NCI-H2081 (cell line): ENCODE results near the gene UBL4A.

Experiments
- DNase-seq, 2 experiments: peaks; one replicate each; lab custom pipeline; 2025; lab: John Stamatoyannopoulos, UW

The UBL4A gene

DNA sequence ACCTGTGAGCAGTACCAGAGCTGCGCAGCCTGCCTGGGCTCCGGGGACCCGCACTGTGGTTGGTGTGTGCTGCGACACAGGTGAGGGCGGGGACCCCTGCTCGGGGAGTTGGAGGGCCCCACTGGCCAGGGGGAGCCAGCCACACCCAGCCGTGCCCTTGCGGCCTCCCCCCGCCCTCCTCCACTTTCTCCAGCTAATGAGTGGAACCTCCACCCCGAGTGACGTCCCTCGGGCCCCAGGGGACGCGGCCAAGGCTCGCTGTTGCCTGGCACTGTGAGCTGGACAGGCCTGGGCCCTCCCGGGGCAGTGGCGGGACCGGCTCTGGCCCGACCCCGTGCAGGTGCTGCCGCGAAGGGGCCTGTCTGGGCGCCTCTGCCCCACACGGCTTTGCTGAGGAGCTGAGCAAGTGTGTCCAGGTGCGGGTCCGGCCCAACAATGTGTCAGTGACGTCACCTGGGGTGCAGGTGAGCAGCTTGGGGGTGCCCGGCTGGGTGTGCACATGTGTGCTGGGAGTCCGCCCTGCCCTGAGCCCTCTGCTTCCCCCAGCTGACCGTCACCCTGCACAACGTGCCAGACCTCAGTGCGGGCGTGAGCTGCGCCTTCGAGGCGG, 22.7 kb downstream of the UBL4A start:
- no peak for DNase-seq

DNA sequence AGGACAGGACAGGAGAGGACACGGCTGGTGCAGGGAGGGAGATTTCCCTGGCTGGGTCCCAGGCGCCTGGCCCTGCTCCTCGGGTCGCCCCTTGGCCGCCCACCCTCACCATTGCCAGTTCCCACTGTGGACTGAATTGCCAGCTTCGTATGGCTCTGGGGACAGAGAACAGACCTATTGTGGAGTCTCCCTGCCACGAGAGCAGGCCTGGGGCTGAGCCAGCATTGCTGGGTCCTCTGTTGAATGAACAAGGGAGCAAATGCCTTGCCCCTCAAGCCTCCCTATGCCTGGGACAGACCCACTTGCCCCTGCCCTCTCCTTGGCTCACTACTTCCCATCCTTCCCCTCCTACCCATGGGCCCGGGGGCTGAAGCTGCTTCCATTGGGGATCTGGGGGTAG, 24.0 kb downstream of the UBL4A start:
- DNase-seq = no peak

DNA sequence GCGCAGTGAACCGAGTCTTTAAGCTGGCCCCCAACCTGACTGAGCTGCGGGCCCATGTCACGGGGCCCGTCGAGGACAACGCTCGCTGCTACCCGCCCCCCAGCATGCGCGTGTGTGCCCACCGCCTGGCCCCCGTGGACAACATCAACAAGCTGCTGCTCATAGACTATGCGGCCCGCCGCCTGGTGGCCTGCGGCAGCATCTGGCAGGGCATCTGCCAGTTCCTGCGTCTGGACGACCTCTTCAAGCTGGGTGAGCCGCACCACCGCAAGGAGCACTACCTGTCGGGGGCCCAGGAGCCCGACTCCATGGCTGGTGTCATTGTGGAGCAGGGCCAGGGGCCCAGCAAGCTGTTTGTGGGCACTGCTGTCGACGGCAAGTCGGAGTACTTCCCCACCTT, 26.1 kb downstream of the UBL4A start:
- no peak for DNase-seq

DNA sequence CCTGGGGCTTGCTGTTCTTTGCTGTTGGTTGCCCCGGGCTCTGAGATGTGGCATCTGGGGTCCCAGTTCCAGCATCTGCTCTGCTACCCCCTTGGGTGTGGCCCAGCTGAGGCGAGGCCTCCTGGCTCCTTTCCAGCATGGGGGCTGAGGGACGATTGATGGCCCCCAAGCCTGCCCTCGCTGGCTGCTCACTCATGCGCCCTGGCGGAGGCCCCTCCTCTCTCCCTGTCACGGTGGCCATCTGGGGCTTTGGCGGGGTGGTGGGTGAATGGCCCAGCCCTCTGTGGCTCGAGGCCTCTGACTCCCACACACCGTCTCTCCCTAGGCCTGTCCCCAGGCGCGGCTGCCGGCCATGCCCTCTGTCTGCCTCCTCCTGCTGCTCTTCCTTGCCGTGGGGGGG, 26.6 kb downstream of the UBL4A start:
- DNase-seq = no peak

DNA sequence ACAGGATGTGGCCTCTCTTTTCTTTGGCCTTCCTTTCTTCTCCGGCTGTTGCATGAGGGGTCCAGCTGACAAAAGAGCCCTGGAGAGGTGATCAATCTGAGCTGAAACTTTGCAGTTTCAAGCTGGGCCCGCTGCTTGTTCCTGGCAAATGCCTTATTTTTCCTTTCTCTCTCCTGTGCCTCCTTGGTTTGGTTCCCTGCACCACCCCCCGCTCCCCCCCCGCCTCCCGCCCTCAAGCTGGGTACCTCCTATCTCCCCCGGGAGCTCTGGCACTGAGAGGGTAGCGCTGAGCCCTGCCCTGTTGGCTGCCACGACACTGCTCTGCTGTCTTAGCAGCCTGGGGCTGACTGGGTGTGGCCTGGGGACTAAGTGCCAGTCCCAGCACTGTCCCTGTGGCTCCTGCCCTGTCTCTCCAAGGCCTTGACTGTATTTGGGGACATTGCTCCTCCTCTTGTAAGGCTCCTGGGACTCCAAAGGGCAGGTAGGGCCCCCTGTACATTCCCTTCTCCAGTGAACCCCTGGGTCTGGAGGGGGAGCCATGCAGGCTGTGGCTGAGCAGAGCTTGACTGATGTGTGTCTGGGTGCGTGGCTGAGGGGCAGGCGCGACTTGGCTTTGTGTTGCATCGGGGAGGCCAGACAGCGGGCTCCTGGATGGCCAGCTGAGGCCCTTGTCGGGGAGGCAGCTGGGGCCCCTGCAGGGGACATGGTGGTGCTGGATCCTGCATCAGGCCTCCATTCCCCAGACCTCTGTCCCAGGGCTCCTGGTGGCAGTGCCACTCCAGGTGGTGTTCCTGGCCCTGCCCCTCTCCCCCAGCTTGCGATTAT, 27.2 kb downstream of the UBL4A start:
- peak; percentile 8 to 13 for DNase-seq

DNA sequence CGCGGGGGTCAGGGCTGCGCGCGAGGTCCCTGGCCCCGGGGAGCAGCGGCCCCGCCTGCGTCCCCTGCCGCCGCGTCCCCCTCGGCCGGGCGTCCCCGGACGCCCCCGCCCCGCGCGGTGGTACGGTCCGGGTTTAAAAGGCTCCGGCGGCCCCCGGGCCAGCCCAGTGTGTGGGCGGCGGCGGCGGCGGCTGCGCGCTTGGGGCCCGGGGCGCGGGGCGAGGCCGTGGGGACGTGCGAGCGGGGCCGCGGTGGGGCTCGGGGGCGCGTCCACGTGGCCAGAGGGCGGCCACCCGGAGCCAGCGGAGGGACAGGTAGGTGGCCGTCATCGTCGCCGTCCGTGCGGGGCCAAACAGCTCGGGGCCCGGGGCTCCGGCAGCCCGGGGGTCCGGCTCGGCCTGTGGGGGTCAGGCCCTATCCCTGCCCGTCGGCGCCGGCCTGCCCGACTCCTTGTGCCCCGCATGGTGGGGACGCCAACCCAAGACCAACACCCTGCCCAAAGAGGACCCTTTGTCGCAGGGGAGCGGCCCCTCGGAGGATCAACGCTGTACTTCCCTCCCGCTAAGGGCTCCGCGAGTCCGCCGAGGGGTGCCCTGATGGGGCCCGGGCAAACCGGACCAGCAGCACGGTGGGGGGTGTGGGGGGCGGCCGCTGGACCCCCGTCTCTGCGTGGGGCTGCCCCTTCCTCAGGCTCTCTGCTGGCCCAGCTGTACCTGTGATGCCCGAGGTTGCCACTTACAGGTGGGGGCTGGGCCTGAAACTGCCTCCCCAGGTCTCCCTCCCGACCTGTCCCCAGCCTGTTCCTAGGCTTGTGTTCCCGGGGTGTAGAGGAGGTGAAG, 28.1 kb downstream of the UBL4A start, which contains the start of gene PLXNA3:
PLXNA3 (plus strand) TSS at position 166 of the 838 bp plus-strand sequence. CDS start 1,903 bp downstream, outside the sequence.
- peak; percentile 14 to 22 for DNase-seq

DNA sequence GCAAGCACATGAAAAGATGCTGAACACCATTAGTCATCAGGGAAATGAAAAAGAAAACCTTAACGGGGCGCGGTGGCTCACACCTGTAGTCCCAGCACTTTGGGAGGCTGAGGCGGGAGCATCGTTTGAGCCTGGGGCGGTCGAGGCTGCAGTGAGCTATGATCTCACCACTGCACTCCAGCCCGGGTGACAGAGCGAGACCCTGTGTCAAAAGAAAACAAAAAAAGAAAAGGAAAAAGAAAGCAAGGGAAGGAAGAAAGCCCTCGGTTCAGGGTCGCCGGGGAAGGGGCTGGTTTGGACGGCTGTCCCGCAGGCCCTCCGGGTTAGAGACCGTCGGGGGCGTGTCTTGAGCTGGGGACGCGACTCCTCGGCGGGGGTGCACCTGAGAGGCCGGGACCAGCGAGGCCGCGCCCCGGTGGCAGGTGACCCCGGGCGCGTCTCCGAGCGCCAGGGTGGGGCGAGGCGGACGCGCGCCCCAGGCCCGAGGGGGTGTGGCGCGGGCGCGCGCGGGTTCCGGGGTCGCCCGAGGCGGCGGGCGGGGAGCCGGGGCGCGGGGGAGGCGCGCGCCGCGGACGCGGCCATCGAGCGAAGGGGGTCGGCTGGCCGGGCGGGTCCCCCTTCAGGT, 28.8 kb downstream of the UBL4A start:
- peak in 1 of 2 experiments; percentile 26 for DNase-seq

DNA sequence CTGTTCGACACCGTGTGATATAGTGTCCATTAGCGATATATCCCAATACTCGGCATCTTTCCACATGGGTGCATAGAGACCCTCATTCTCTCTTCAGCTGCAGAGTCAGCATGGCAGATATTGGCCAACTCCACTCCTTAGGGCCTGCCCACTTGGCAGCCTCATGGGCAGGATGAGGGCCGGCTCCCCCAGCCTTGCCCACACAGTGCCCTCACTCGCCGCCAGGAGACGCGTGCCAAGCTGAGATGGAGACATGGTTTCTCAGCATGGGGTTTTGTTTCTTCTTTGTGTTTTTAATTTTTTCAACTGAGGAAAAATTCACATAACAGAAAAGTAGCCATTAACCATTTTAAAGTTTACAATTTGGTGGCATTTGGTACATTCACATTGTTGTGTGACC, 33.6 kb downstream of the UBL4A start:
- DNase-seq = no peak

DNA sequence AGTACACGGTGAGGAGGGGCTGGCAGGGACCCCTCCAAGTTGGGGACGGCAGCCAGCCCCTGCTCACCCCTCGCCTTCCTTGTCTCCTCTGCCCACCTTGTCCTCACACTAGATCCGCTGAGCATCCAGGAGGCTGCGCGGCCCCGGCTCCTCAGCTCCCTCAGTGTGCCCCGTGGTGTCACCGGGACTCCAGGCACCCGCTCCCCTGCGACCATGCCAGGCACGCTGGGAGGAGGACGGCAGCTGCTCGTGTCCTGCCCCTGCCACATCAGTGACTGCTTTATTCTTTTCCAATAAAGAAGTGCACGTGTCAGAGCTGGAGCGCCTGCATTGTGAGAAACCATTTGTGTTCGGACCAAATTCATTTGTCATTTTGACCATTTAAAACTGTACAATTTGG, 36.1 kb downstream of the UBL4A start:
- DNase-seq = no peak

DNA sequence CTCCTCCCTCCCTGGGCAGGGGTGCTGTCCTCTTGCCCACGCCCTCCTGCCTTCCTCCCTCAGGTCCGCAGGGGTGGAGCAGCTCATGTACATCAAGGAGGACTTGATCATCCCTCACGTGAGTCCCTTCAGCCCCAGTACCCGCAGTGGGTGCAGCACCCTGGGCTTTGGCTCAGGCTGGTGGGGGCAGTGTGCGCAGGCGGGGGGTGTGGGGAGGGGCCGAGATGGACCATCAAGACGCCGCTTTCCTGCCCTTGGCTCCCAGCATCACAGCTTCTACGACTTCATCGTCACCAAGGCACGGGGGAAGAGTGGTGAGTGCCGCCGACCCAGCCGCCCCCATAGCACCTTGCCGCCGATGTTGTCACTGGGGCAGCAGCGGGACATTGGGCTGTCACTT, 36.8 kb downstream of the UBL4A start:
- DNase-seq = no peak

DNA sequence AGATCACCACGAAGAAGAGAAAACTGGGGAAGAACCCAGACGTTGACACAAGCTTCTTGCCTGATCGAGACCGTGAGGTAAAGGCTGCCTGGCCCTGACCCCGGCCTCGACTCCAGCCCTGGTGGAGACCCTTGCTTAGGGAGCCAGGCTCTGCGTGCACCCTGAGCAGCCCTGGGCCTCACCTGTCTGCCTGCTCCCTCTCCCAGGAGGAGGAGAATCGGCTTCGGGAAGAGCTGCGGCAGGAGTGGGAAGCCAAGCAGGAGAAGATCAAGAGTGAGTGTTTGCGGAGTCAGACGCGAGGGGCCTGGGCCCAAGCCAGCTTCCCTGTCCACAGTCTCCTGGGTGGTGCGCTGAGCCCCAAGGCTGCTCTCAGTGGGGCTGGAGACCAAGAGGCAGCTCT, 37.9 kb downstream of the UBL4A start:
- DNase-seq = no peak

DNA sequence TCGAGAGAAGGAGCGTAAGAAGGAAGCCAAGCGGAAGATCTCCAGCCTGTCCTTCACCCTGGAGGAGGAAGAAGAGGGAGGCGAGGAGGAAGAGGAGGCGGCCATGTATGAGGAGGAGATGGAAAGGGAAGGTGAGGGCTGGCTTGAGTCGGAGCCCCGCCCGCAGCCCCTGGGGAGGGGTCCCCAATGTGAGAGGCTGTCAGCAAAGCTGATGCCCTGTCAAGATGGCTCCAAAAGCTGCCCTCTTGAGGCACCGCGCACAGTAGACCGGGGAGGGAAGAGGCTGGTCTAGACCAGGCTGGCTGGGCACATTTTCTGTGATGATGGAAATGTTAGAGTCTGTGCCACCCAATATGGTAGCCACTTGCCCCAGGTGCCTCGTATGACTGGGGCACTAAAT, 40.0 kb downstream of the UBL4A start:
- no peak for DNase-seq

DNA sequence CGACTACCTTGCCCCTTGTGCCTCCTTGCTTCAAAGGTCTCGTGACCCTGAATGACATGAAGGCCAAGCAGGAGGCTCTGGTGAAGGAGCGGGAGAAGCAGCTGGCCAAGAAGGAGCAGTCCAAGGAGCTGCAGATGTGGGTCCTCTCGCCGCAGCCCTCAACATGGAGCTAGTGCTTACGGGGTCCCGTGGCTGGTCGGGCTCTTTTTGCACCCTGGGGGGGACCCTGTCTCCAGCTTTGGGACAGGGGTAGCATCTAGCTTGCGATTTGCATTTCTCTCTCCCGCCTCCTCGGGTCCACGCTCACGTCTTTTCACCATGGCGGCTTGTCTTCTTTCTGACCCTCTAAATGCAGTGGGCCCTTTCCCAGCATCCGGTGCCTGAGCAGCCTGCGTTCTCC, 40.6 kb downstream of the UBL4A start:
- DNase-seq = no peak

DNA sequence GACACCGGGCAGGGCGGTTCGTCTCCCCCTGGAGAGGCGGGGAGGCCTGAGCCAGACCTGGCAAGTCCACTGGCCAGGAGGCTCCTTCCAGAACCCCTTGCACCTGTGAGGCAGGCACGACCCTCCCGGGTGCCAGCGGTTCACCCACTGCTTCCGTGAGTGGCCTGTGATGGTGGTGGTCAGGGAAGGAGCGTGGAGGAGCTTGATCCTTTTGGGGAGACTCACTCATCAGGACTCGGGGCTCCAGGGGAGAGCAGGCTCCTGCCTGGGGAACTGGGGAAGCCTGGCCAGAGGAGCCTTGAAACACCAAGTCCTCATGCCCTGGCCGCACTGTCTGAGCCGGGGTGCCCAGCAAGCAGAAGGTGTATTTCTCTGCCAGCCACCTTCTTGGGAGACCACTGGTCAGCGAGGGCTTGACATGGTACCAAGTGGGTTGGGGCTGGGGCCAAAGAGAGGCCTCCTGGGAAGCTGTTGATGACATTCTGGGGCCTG, 41.6 kb downstream of the UBL4A start:
- DNase-seq = no peak

DNA sequence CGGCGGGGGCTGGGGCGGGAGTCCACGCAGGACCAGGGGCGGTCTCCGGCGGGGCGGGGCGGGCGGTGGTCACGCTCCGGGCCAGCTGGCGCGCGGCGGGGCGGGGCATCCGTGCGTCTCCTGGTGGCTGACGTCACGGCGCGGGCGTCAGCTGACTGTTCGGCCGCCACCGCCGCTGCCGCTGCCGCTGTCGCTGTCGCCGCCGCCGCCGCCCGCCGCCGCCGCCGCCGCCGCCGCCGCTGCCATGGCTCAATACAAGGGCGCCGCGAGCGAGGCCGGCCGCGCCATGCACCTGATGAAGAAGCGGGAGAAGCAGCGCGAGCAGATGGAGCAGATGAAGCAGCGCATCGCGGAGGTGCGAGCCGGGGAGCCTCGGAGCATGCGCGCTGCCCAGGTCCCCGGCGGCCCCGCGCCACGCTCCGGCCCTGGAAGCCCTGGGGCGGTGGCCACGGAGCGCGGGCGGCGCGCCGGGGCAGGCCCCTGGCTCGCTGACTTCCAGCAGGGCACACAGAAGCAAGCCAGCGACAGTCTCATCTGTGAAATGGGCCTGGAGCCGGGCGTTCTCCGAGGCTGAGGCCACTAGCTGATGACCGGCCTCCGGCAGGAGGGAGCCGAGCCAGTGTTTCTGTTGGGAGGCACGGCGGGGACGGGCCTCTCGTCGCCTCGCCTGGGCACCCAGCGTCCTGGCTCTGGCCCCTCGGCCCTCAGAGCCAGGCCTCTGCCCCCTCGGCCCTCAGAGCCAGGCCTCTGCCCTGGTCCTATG, 42.2 kb downstream of the UBL4A start, which contains the start of gene FAM50A:
FAM50A (plus strand) TSS at position 150 of the 763 bp plus-strand sequence; CDS start at position 245, 95 bp downstream.
- peak; percentile 43 to 44 for DNase-seq

DNA sequence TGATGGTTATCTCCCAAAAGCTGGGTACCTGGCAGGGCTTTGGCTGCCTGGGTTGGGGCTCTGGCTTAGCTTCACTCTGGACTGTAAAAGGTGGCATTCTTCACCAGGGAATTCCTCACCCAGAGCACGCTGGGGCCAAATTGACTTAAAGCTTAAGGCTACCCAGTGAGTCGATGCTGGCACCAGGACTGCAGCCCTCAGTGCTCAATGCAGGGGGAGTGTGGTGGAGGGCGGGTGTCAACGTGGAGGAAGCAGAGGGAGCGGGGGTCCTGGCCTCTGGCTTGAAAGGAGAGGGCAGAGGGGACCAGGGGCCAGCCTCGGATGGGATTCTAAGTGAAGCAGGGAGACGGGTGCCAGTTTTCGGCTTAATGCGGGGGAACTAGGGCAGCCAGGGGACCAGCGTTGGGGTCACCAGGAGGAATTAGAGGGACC, 42.9 kb downstream of the UBL4A start:
- no peak for DNase-seq

DNA sequence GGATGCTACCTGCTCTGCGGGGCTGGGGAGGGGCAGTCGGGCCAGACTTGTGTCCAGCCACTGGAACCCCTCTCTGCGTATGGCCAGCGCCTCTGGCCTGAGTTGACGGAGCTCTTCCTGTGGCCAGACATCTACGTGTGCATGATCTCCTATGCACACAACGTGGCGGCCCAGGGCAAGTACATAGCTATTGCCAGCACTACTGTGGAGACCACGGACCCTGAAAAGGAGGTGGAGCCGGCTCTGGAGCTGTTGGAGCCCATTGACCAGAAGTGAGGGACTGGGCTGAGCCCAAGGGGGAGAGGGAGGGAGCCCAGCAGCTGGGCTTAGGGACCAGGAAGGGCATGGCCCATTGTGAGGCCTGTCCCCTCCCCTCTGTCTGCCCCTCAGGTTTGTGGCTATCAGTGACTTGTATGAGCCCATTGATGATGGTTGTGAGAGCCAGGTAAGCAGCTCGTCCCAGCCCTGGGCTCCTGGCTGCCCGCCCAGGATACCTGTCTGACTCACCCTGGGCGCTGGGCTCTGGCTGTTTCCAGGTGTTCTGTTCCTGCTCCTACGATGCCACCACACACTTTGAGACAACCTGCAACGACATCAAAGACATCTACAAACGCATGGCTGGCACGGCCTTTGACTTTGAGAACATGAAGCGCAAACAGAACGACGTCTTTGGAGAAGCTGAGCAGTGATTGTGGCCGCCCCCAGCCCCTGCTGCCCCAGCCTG, 44.3 kb downstream of the UBL4A start:
- no peak for DNase-seq

DNA sequence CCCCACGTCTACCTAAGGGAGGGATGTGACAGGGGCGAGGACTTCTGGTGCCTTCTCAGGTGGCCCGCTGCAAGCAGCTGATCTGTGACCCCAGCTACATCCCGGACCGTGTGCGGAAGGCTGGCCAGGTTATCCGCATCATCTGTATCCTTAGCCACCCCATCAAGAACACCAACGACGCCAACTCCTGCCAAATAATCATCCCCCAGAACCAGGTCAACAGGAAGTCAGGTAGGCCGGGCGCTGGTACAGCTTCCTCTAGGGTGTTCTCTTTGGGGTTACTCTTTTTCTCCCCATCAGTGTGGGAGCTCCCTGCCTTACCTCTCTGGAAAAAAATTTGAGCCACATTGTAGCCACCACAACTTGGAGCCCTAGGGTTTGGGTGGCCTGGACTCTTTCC, 44.9 kb downstream of the UBL4A start:
- DNase-seq = no peak

DNA sequence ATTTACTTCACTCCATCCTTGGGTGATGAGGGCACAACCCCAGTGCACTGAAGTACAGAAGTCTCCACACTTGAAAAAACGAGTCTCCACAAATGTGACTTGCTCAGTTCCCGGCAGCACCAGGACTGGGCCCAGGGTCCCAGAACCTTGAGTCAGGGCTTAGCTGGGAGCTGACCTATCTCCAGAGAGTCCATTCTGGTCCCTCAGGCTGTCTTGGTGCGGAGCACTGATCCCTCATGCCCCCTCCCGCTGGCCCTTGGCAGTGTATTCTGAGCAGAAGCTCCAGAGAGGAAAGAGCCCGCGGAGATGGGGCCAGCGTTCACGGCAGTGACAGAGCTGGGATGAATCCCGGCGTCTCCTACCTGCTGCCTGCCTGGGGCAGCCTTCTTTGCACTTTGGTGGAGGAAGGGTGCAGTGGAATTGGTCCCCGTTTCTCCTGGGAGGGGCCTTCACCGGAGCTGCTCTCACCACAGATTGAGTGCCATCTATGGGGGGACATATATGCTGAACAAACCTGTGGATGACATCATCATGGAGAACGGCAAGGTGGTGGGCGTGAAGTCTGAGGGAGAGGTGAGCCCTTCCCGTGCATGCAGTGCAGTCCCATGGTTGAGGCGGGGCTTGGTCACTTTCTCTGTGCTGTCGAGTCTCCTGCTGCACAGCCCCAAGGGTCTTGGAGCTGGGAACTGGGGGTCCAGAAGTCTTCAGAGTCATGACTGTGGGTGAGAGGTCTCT, 45.6 kb downstream of the UBL4A start:
- no peak for DNase-seq

DNA sequence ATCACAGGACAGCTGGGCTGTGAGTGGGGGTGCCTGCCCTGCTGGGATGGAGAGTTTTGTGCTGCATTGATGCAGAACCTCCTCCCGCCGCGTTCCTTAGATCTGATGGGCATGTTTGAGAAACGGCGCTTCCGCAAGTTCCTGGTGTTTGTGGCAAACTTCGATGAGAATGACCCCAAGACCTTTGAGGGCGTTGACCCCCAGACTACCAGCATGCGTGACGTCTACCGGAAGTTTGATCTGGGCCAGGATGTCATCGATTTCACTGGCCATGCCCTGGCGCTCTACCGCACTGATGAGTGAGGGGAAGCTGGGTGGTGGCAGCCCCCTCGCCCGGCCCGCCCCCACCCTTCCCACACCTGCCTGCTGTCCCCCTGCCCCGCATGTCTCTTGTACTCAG, 46.6 kb downstream of the UBL4A start:
- DNase-seq = no peak
